Activated CD8-positive, alpha-beta memory T cell treated with anti-CD3 and anti-CD28 coated beads, Interleukin-2, amount 50 U/mL, for 48 hours (primary cell): Measurements from ENCODE around the gene GRM8.
"Not testable (repeated sequence)": the region's sequence is repeated elsewhere in the genome, so short reads cannot be mapped to it uniquely, and the experiment has no call there.

Experiments
- DNase-seq: peaks from one replicate; pipeline ENCODE4 v3.0.0-alpha.2; 2020

Gene GRM8

GRCh38 chr7:126702242-126703016, 550.3 kb downstream of the GRM8 start:
- DNase-seq = no peak

DNA sequence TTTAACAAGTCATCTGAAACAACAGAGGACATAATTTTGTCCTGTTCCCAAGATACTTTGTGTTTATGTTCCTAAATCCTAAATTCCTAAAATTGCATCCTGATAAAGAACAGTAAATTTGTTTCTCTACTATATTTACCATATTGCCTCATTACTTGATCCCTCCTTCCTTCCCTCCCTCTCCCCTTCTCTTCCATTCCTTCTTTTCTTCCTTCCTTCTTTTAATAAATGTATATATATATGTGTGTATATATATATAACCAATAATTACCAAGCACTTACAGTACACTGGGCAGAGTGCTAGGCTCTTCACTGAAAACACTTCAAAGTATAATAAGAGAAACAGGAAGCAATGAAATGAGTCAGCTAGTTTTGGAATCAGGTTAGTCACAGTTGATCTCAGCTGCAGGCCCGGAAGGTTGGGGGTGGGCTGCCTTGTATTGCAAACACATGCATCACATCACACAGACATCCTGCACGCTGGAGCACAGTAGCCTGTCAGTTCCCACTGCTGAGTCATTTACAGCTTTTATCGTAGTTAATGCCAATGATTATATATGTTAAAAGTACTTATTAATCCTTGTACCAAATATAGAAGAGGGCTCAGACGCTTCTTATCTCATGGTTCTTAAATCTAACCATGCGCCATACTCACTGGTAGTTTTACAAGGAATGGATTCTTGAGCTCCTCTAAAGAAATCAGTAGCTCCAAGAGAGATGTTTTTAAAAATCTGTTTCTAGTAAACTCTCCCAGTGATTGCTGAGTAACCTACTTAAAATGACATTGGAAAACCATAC, 551.7 kb downstream of the GRM8 start:
- DNase-seq = peak; percentile 65

- no peak for DNase-seq
Observed at GRCh38 chr7:126699707-126700106, 553.0 kb downstream of the GRM8 start.

DNA sequence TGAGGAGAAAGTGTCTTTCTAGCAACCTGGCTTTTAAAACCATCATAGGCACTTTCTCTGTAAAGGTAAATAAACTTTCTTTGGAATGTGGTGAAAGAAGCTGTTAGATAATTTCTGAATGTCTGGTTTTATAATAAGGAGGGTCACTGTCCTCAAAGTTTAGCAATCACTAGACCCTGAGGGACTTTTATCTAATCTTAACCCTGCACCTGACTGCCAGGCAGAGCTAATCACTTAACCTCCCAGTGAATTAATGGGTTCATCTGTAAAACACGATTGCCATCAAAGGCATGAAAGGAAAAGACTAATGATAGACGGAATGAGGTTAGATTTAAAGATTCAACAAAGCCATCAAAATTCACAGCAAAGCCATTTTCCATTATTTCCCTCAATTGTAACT, 553.8 kb downstream of the GRM8 start:
- DNase-seq = no peak

GRCh38 chr7:126698446-126698845, 554.3 kb downstream of the GRM8 start:
- DNase-seq = no peak

- DNase-seq = no peak
Observed at GRCh38 chr7:126696256-126697038, 556.3 kb downstream of the GRM8 start.

- no peak for DNase-seq
Observed at GRCh38 chr7:126690848-126691751, 561.6 kb downstream of the GRM8 start.

DNA sequence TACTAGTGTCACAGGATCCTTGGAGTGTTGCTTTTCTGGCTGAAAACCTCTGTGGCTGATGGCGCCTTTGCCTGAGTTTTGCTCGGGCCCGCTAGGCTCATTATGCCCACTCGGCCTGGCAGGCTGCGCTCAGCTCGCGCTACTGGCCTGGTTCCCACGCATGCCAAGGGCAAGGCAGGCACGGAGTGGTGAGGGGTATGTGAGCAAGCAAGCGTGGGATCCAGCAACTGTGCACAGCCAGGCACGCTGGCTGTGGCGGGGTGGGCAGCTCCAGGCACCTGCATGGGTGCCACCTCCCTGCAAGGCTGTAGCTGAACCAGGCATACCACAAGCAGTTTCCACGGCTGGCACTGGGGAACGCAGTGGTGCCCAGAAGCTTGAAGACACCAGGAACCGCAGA, 562.6 kb downstream of the GRM8 start:
- no peak for DNase-seq

- no peak for DNase-seq
Observed at GRCh38 chr7:126689037-126689436, 563.7 kb downstream of the GRM8 start.

DNA sequence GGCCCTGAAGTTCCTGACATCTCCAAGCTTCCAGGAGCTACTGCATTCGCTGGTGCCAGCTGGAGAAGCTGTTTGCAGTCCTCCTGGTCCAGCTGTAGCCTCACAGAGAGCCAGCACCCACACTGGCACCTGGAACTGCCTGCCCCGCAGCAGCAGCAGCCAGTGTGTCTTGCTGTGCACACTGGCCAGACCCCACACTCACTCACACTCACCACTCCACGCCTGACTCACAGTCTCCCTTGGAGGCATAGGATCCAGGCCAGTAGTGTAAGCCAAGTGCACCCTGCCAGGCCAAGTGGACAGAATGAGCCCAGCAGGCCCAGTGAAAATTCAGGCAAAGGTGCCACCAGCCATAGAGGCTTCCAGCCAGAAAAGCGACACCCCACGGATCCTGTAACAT, 566.3 kb downstream of the GRM8 start:
- DNase-seq = no peak

- no peak for DNase-seq
Observed at GRCh38 chr7:126685596-126685995, 567.1 kb downstream of the GRM8 start.

DNA sequence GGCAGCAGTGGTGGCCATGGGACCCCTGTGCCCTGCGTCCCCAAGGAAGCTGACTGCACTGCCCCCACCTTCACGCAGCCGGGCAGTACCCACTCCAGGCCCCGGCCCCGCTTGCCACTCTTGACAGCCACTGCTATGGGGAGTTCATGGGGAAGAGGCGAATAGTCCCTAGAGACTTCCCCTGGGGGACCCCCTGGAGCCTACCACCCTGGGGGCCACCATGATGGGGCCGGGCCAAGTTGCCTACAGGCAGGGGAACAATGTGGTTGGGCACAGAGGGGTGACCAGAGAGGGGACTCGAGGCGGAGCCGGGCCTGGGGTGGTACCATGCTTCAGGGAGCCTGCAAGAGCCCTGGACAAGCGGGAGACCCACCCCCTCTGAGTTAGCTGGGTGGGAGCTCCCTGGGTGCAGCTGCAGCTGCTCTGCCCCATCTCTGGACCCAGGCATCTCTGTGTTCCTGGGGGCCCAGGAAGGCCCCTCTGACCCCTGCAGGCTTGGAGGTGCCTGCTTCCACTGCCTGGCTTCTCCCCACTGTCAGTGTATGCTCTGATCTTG, 567.6 kb downstream of the GRM8 start:
- no peak for DNase-seq

DNA sequence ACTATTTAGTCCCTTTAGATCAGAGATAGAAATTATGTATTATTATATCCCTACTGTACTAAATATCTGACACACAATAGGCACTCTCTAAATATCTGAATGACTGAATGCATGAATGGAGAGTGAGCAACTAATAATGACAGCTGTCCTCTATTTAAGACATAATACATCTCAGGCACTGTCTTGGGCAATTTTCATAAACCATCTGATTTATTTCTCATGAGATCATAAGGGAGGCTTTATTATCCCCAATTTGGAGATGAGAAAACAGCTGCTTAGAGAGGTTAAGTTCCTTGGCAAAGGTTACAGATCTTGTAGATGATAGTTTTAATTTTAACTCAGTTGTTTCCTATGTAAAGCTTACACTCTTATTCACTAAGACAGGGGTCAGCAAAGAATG, 570.6 kb downstream of the GRM8 start:
- no peak for DNase-seq

DNA sequence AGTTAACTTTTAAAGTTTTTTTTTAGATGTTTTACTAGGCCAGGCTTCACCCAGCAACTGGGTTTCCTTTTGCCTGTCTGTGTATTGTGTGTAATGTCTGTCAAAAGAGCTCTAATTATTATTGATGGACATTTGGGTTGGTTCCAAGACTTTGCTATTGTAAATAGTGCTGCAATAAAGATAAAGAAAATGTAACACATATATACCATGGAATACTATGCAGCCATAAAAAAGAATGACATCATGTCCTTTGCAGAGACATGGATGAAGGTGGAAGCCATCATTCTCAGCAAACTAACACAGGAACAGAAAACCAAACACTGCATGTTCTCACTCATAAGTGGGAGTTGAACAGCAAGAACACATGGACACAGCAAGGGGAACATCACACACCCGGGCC, 584.0 kb downstream of the GRM8 start:
- DNase-seq = not testable (repeated sequence)

- no peak for DNase-seq
Observed at GRCh38 chr7:126668367-126668752, 584.4 kb downstream of the GRM8 start.

DNA sequence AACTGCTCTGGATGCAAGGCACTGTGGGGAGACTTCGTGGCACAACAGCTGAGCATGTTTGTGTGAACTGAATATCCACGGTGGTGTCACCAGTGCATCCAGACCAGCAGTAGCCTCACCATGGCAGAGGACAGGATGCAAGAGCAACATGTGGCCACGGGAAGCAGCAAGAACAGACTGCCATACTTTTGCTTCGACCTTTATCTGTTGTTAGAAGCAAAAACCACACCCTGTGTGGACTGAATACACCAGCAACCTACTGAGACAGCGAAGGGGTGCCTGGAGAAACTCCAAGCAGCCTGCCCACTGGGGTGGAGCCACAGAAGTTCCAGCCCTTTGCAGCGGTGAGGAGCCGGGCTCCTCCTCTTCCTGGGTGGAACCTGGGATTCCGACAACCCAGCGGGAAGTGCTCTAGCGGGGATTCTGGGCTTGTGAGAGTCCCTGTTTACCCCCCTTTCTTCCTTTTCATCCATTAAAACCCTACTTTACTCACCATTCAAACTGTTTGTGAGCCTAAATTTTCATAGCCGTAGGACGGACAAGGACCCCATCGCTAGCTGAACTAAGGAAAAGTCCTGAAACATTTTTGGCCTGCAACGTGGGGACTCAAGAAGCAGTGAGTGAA, 584.9 kb downstream of the GRM8 start:
- no peak for DNase-seq

GRCh38 chr7:126662856-126663255, 589.9 kb downstream of the GRM8 start:
- no peak for DNase-seq

DNA sequence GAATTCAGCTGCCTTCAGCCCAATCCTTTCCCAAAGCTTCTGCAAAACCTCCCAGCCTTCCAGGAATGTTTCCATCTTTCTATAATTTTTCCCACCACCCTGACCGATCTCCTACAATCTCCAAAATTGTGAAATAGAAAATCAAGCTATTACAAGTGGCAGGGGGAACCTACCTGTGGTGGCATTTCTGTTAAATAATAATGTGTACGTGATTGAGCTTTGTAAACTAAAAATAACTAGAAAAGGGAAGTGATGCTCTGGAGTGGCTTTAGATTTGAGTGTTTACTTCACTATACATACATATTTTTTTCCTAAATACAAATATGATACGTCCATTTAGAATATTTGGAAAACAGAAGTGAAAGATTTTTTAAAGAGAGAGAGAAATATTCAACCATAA, 593.6 kb downstream of the GRM8 start:
- no peak for DNase-seq

DNA sequence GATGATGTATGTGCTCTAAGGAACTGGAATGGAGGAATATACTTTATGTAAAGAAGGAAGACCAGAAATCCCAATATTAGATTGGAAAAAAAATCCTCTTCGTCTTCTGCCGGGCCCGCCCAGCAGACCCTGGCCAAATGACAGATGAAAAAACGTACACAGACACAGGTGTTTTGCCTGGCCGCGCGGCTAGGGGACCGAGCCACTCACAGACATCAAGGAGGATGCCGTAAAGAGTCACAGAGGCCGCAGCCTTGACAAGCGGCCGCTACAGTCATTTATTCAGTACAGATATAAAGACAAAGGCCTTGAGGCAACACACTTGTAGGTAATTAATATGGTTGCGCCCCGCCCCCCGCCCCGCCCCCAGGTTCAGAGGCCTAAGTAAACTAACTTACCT, 594.1 kb downstream of the GRM8 start:
- DNase-seq = no peak

DNA sequence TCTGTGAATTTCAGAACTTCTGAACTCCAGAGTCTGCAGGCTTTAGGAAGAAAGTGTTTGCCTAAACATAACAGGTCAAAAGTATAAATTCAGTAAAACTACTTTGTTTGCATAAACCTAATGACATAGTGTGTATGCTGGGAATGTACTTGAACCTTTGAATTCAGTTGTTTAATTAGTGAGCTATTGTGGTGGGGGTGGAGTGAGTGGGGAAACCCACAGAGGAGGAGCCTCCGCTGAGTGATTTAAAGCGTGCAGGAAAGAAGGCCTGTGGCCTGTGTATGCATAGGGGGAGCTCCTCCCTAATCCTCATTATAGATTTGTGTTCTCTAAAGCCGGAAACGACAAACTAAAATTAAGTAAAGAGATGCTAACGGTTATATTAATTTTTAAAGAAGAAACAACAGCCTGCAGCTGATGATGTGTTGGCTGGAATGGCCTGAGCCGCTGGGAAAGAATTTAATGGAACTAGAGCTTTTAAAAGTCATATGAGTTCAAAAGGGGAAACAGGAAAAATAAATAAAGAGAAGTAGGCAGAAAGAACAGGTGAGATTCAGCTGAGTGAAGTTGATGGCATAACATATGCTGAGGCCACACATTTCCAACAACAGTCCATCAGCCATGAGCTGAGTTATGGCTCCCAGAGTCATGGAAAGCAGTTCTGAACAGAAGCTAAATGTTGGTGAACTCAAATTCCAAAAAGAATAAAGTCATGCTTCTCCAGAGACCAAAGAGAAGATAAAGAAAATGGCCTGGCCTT, 595.0 kb downstream of the GRM8 start:
- DNase-seq = no peak

DNA sequence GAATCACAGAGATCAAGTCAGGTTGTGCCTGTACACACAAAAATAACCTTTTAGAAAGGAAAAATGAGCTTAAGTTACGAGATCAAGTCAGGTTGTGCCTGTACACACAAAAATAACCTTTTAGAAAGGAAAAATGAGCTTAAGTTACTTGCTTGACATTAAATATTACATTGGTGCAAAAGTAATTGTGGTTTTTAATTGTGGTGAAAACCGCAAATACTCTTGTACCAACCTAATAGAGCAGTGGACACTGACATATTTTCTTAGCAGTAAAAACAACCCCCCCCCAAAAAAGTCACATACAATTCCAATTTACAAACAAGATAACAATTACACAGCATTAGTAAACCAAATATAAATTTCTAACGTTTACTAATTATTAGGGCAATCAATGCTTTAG, 595.6 kb downstream of the GRM8 start:
- no peak for DNase-seq
